PC-9 (cell line): ENCODE data around the gene FAM162B. TPM values are rescaled to one million over a fixed set of nuclear protein-coding genes. Genes with fewer than 3 reads are reported as not detected.
"Not testable (repeated sequence)": the region's sequence is repeated elsewhere in the genome, so short reads cannot be mapped to it uniquely, and the experiment has no call there.

Experiments used
- BruUV-seq: library from RNA; stranded (reverse); fragments of 400-500 nt; replicated peaks from 2 replicates; lab custom pipeline; 2021; lab: Mats Ljungman, UMichigan
- CTCF ChIA-PET: fragments of 300-600 bp; sonication (Branson Sonifier 250); formaldehyde crosslinking; loops from one replicate; lab custom pipeline; 2022; ENCODE audit warnings: antibody characterized with exemption; lab: Charles Lee
- POLR2A ChIA-PET: fragments of 300-600 bp; sonication (Branson Sonifier 250); formaldehyde crosslinking; loops from one replicate; lab custom pipeline; 2022; ENCODE audit warnings: antibody characterized with exemption; ENCODE audit not compliant: unreplicated experiment; lab: Charles Lee
- DNase-seq, 2 experiments: peaks; one replicate each; pipeline versions ENCODE4 v3.0.0 to v3.0.0-alpha.2; 2015 to 2022; ENCODE audit warnings: mixed read lengths in 1 of 2
- H2AFZ ChIP-seq: fragments of 200-600 bp; sonication (generic); 2 replicates; pipeline ENCODE4 v1.8.1; 2017; ENCODE audit warnings: antibody characterized with exemption
- H3F3A ChIP-seq: fragments of 200-600 bp; sonication (generic); 2 replicates; pipeline ENCODE4 v1.8.1; 2017; ENCODE audit warnings: antibody characterized with exemption, mild to moderate bottlenecking, low read depth; ENCODE audit not compliant: insufficient read depth
- H3K27ac ChIP-seq: fragments of 200-600 bp; sonication (generic); 2 replicates; pipeline ENCODE4 v1.6.1; 2016; ENCODE audit warnings: mixed run types
- H3K27me3 ChIP-seq: fragments of 200-600 bp; sonication (generic); 2 replicates; pipeline ENCODE4 v1.6.1; 2016; ENCODE audit warnings: low read depth, mixed run types; ENCODE audit not compliant: insufficient read depth
- H3K36me3 ChIP-seq: fragments of 200-600 bp; sonication (generic); 2 replicates; pipeline ENCODE4 v1.6.1; 2016; ENCODE audit warnings: low read depth, mixed run types
- H3K4me1 ChIP-seq: fragments of 200-600 bp; sonication (generic); replicated peaks from 2 replicates; pipeline ENCODE4 v1.6.1; 2016; ENCODE audit warnings: mixed run types; ENCODE audit not compliant: insufficient read depth
- H3K4me2 ChIP-seq: fragments of 200-600 bp; sonication (generic); 2 replicates; pipeline ENCODE4 v1.6.1; 2017; ENCODE audit warnings: mixed run types
- H3K4me3 ChIP-seq: fragments of 200-600 bp; sonication (generic); 2 replicates; pipeline ENCODE4 v1.6.1; 2016; ENCODE audit warnings: mixed run types
- H3K79me2 ChIP-seq: fragments of 200-600 bp; sonication (generic); 2 replicates; pipeline ENCODE4 v1.6.1; 2017; ENCODE audit warnings: low read depth, mixed run types
- H3K9me2 ChIP-seq: fragments of 200-600 bp; sonication (generic); 2 replicates; pipeline ENCODE4 v1.8.1; 2017; ENCODE audit warnings: mild to moderate bottlenecking; ENCODE audit not compliant: insufficient read depth
- H3K9me3 ChIP-seq: fragments of 200-600 bp; sonication (generic); 2 replicates; pipeline ENCODE4 v1.8.1; 2016; ENCODE audit warnings: low read depth; ENCODE audit not compliant: insufficient read depth
- H4K20me1 ChIP-seq: fragments of 200-600 bp; sonication (generic); 2 replicates; pipeline ENCODE4 v1.8.1; 2017; ENCODE audit not compliant: insufficient read depth
- EZH2 ChIP-seq: fragments of 200-600 bp; sonication (generic); IDR thresholded peaks from 2 replicates; pipeline ENCODE4 v1.8.0; 2017; ENCODE audit warnings: antibody characterized with exemption, low read depth
- intact Hi-C: fragments of 100-400 bp; cut with micrococcal nuclease; formaldehyde crosslinking; loops from one replicate; pipeline ENCODE4 v1.10.0; 2022; ENCODE audit not compliant: unreplicated experiment
- total RNA-seq: library from RNA; stranded (reverse); gene quantifications from 2 replicates; pipeline ENCODE4 v1.2.3, GENCODE V29; 2021
- TF ChIP-seq, protein P1 (sequence below): fragments of 200-600 bp; sonication (generic); conservative IDR thresholded peaks from 2 replicates; pipeline ENCODE4 v1.6.1; 2017; ENCODE audit warnings: mixed run types, antibody characterized with exemption, mild to moderate bottlenecking, moderate library complexity

FAM162B gene
- total RNA-seq, 1 experiment from 2014 or later: not detected

DNA sequence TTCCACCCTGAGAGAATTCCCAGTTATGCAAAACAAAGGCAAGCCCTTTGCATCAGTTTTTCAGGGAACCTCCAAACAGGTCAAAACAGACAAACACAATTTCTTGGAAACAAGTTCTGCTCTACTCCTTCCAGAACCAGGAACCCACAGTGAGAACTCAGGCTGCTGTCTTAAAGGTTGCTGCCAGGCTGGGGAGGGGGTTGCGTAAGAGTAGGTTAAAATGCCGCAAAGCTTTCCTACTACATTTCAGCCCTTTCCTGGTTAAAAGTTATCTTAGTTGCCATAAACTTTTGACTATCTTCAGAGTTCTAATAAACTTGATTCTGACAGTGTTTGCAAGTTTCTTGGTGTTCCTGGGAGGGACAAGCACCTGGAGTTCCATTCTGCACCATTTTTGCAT, 50.8 kb downstream of the FAM162B start:
- H3K4me1 ChIP-seq: no peaks in the 10 kb centered on the region
- DNase-seq: no peak
- no peak overlapping the region for H3K27ac ChIP-seq
- no peaks in the 10 kb centered on the region for H3K79me2 ChIP-seq
- no peaks in the 10 kb centered on the region for H3K9me3 ChIP-seq
- no peaks in the 10 kb centered on the region for H3K9me2 ChIP-seq
- no peak overlapping the region for H3K4me2 ChIP-seq
- peaks cover 12% of the 10 kb centered on the region for H3K36me3 ChIP-seq
- ChIA-PET POLR2A (no interaction called here), CTCF (no interaction called here)
- BruUV-seq: no TSS peak
- H3K27me3 ChIP-seq: no peaks in the 10 kb centered on the region
- no peak for TF ChIP-seq EZH2
- TF ChIP-seq, protein P1, sequence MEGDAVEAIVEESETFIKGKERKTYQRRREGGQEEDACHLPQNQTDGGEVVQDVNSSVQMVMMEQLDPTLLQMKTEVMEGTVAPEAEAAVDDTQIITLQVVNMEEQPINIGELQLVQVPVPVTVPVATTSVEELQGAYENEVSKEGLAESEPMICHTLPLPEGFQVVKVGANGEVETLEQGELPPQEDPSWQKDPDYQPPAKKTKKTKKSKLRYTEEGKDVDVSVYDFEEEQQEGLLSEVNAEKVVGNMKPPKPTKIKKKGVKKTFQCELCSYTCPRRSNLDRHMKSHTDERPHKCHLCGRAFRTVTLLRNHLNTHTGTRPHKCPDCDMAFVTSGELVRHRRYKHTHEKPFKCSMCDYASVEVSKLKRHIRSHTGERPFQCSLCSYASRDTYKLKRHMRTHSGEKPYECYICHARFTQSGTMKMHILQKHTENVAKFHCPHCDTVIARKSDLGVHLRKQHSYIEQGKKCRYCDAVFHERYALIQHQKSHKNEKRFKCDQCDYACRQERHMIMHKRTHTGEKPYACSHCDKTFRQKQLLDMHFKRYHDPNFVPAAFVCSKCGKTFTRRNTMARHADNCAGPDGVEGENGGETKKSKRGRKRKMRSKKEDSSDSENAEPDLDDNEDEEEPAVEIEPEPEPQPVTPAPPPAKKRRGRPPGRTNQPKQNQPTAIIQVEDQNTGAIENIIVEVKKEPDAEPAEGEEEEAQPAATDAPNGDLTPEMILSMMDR: no peak
- H2AFZ ChIP-seq: no peak overlapping the region
- no peaks in the 10 kb centered on the region for H4K20me1 ChIP-seq
- intact Hi-C loops: no loop called here
- no peaks in the 10 kb centered on the region for H3F3A ChIP-seq
- no peak overlapping the region for H3K4me3 ChIP-seq

DNA sequence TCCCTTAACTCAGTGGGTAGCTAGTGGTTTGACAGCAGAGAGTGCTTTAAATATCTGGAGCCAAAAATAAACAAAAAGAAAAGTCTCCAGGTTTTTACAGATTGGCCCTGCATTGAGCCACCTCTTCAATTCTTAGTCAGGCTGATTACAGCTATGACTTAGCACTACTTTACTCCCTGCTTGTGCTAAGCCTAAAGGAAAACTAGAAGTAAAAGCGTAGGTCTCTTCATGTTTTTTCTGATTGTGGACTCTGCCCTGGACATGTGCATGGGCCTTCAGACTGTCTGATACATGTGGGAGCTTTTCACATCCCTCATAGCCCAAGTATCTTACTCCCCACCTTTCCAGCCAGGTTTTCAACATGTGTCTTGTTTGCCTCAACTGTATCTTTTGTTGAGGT, 51.2 kb downstream of the FAM162B start:
- TF ChIP-seq EZH2: no peak
- TF ChIP-seq, protein P1: no peak
- Histone ChIP-seq H3K4me2 (no peak overlapping the region), H3K79me2 (no peaks in the 10 kb centered on the region), H3K9me2 (no peaks in the 10 kb centered on the region), H3K4me1 (no peaks in the 10 kb centered on the region), H3F3A (no peaks in the 10 kb centered on the region), H3K36me3 (peaks cover 12% of the 10 kb centered on the region), H2AFZ (no peak overlapping the region), H3K27ac (no peak overlapping the region), H3K27me3 (no peaks in the 10 kb centered on the region), H4K20me1 (no peaks in the 10 kb centered on the region), H3K4me3 (no peak overlapping the region), H3K9me3 (no peaks in the 10 kb centered on the region)
- ChIA-PET CTCF (no interaction called here), POLR2A (no interaction called here)
- intact Hi-C loops: no loop called here
- no peak for DNase-seq
- no TSS peak for BruUV-seq

DNA sequence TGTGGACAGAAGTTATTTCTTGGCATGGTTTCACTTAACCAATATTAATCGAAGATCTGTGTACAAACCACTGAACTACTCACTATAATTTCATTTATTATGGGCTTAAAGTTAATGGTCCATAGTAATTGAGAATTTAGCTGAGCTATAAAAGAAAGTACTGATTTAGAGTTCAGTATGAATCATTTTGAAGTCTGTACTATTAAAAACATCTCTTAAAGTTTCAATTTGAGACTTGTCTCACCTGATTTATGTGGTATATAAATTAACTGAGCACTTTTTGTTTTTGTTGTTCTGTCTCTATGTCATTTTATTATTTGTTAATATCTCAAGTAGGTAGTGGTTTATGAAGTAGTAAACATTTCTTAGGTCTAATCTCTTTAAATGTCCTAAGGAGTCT, 59.6 kb downstream of the FAM162B start:
- H4K20me1 ChIP-seq: no peaks in the 10 kb centered on the region
- H3K27ac ChIP-seq: no peak overlapping the region
- ChIA-PET POLR2A (no interaction called here), CTCF (no interaction called here)
- H3K4me1 ChIP-seq: no peaks in the 10 kb centered on the region
- peaks cover 19% of the 10 kb centered on the region; the same call in 1 of the 2 replicates for H3K36me3 ChIP-seq
- no TSS peak for BruUV-seq
- no peaks in the 10 kb centered on the region for H3K9me2 ChIP-seq
- intact Hi-C loops: no loop called here
- no peak for DNase-seq
- no peaks in the 10 kb centered on the region; the same call in 1 of the 2 replicates for H3F3A ChIP-seq
- no peak overlapping the region for H3K4me3 ChIP-seq
- H3K4me2 ChIP-seq: no peak overlapping the region
- no peaks in the 10 kb centered on the region for H3K9me3 ChIP-seq
- TF ChIP-seq, protein P1: no peak
- no peaks in the 10 kb centered on the region for H3K27me3 ChIP-seq
- H2AFZ ChIP-seq: no peak overlapping the region
- H3K79me2 ChIP-seq: no peaks in the 10 kb centered on the region

DNA sequence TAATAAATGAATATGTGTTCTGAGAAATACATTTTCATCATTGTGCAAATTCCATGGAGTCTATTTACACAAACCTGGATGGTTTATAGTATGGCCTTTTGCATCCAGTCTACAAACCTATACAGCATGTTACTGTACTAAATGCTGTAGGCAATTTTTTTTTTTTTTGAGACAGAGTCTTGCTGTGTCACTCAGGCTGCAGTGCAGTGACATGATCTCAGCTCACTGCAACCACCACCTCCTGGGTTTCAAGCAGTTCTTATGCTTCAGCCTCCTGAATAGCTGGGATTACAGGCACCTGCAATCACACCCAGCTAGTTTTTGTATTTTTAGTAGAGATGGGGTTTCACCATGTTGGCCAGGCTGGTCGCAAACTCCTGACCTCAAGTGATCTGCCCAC, 61.6 kb downstream of the FAM162B start:
- H4K20me1 ChIP-seq, POLR2A ChIA-PET: not testable (repeated sequence)

More for the DNA sequence above, 61.6 kb downstream of the FAM162B start:
- CTCF ChIA-PET, H3K79me2 ChIP-seq, H3F3A ChIP-seq, H3K9me2 ChIP-seq, intact Hi-C loops, H3K4me2 ChIP-seq, H3K27ac ChIP-seq, H3K4me3 ChIP-seq, H2AFZ ChIP-seq, BruUV-seq, H3K9me3 ChIP-seq, H3K27me3 ChIP-seq, H3K4me1 ChIP-seq, DNase-seq: not testable (repeated sequence)
- H3K36me3 ChIP-seq: peaks cover 24% of the 10 kb centered on the region; the same call in 1 of the 2 replicates
